HG02798 (cell line): ENCODE measurements around the gene KIFAP3.
"Not testable (repeated sequence)": the region's sequence is repeated elsewhere in the genome, so short reads cannot be mapped to it uniquely, and the experiment has no call there.

Experiments
- ATAC-seq: cut with Tn5 transposase; IDR thresholded peaks from one replicate; pipeline ENCODE4 v1.9.1; 2021; ENCODE audit warnings: mild to moderate bottlenecking; ENCODE audit not compliant: unreplicated experiment, poor library complexity

KIFAP3 gene

DNA sequence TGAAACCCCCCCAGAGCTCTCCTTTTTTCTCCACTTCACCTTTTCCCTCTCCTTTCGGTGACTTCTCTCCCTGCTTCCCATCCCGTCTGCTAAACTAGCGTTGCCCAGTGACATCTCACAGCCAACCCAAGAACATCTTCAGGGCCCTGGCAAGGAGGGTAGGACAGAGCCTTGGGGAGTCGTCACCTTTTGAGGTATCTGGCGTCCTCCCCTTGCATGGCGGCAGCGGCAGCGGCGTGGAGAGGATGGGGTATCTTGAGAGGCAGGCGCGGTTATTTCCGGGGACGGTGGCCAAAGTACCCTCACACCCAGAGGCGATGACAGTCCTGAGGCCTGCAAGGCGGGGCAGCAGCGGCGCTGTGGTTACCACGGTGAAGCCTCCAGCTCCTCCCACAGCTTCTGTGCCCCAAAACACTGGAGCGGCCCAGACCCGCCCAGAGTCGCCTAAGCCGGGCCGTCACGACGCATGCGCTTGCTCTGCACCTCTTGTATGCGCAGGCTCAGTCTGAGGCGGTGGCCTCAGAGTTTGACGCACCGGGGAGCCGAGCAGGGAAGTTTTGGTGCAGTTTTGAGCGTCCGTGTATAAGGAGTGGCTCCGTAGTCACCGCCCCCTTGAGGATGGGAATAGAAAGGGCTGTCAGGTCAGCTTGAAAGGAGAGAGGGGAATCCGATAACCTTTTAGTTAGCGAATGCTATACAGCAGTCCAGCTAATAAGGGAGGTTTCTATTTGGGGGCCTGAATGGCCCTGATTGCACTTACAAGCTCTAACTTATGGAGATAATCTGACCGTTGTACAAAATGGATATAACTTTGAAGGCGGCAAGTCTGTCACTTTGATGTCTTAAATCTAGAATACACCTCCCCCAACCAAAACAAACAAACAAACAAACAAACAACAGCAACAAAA is at the start of gene KIFAP3:
TSS of gene KIFAP3 (minus strand) at position 446 of the 908 bp plus-strand sequence. CDS start at position 218, 228 bp downstream.
- peak; percentile 99 for ATAC-seq

DNA sequence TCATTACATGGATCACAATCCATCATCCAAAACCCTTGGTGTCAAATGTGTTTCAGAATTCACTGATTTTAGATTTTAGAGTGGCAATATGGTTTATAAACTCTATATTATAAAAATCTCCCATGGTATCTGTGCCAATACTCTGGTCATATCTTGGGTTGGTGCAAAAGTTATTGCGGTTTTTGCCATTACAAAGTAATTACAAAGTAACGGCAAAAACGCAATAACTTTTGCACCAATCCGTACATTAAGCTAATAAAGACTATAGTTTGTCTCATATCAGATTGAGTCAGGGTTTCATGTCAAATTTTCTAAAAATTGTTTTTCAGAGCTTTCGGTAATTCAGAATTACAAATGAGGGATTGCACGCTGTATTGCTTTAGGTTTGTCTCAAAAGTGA is 47.9 kb upstream of the KIFAP3 start:
- no peak for ATAC-seq

DNA sequence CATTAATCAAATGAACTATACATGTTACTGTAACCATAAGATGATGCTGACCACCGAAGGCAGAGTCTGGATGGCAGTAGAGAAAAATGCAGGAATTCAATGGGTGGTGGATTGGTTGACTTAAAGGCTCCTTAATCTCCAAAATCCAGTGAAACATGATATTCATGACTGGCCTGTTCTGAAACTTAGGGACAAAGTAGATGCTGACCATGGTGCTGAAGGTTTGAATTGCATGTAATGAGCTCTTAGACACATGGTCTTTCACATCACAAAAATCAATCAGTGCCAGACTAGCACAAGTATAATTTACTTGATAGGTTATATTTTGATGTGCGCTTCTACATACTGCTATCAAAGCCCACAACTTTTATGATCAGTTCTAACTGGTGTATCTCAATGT is 40.4 kb upstream of the KIFAP3 start:
- ATAC-seq = no peak

DNA sequence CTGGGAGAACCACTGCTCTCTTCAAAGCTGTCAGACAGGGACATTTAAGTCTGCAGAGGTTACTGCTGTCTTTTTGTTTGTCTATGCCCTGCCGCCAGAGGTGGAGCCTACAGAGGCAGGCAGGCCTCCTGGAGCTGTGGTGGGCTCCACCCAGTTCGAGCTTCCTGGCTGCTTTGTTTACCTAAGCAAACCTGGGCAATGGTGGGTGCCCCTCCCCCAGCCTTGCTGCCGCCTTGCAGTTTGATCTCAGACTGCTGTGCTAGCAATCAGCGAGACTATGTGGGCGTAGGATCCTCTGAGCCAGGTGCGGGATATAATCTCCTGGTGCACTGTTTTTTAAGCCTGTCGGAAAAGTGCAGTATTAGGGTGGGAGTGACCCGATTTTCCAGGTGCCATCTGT is 38.6 kb upstream of the KIFAP3 start:
- not testable (repeated sequence) for ATAC-seq

DNA sequence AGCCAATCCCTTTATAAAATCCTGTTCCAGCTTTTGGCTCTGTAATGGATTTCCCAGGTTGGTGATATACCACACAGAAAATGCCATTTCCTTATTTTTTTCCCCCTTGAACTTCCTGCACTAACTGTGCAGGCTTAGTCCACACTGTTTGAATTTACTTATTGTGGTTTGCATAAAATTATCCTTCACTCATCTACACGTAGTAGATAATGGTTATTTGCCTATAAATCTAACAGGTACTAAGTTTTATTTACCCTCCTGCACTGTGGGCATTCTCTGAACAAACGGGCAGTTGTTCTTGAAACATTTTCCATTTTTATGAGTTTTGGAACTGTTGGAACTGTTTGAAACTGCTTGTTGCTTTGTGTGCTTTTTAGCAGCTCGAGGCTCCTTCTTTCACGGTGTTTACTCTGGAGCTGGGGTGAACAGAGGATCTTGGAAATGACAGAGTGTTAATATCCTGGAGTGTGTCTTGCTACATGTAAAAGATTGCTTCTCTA is 23.0 kb upstream of the KIFAP3 start:
- no peak for ATAC-seq

DNA sequence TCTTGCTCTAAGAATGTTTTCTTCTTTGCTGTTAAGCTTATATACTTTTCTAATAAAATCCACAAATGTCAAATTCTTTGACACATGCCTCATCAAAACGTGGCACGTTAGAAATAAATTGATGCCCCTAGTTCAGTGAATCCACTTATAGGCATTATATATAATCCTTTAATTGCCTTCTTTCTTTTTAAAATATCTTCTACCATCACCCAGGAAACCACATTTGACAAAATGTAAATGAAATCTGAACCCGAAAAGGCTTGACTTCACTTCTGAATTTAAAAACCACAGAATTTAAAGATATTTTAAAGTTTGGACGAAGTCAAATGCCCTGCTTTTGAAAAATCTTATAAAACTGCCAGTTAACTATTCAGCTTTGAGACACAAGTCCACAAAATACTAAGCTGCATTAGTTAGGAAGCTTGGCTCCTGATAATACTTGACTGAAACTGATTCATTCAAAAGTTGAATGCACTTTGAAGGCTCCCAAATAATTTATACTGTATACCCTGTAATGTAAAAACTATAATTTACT is 22.4 kb upstream of the KIFAP3 start:
- ATAC-seq = no peak

DNA sequence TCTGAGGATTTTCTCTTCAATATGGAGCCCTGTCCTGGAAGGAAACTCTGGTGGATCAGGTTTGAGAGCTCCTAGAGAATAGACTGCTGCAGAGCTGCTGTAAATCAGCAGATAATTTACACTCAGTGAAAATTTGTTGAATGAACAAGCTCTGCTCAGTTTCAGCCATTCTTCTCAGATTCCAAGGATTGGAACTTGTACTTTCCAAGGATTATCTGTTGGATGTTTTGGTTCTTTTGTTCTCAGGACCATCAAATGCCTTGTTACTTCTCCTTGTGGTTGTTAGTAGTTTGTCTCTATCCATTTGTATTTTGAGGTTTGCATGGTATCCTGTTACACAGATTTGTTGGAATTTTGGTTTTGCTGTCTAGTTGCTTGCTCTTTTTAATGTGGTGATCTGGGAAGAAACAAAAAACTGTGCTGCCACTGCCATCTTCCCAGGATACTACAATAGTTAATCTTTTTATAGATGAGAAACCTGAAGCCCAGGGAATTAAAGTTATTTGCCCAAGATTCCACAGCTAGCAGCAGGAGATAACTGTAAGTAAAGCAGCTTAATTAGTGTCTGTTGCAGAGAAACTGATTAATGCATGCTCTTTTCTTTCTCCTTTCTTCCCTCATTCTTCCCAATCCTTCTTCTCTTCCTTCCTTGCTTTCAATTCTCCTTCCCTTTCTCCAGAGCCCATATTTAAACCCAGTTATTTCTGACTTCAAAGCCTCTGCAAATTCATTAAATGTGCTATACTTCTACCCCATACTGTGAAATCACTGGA is 21.7 kb upstream of the KIFAP3 start:
- no peak for ATAC-seq

DNA sequence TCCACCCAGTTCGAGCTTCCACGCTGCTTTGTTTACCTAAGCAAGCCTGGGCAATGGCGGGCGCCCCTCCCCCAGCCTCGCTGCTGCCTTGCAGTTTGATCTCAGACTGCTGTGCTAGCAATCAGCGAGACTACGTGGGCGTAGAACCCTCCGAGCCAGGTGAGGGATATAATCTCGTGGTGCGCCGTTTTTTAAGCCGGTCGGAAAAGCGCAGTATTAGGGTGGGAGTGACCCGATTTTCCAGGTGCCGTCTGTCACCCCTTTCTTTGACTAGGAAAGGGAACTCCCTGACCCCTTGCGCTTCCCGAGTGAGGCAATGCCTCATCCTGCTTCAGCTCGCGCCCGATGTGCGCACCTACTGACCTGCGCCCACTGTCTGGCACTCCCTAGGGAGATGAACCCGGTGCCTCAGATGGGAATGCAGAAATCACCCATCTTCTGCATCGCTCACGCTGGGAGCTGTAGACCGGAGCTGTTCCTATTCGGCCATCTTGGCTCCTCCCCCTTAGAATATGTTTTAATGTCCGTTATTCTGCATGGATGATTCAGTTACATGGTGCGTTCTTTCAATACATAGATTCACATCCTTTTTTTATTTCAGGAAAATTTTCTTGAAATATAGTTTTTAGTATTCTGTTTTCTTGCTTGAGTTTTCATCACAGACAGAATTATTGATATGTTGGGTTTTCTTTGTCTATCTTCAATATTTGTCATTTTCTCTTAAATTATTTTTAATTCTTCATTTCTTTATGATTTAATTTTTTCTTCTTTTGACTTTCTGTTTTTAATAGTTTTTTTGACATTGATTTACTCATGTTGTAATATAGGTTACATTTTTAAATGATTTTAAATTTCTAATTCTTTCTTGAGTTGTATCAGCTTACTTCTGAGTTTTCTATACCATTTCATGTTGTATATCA is 20.5 kb upstream of the KIFAP3 start:
- ATAC-seq = not testable (repeated sequence)

DNA sequence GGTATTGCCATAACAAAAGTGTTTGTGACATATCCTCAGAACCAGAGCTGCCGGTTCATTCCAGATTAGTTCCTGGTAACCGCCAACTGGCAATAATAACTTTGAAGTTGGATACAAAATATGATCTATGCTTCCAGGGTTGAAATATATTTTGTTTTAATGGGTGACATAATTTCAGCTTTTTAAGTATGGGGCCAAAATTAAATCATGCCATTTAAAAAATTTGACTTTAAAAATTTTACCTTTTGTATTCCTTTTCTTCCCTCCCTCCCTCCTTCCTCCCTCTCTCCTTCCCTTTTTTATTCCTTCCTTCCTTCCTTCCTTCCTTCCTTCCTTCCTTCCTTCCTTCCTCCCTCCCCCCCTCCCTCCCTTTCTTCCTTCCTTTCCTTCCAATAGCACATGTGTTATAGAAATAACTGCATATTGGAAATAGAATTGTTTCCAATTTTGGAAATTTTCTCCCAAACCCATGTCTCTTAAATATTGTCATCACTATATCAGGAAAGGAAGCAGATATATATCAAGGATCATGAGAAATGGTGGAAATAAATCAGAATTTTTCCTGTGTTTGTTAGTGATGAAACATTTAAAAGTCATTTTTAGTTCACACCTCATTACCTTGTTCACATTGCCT is 12.0 kb upstream of the KIFAP3 start:
- ATAC-seq = no peak

DNA sequence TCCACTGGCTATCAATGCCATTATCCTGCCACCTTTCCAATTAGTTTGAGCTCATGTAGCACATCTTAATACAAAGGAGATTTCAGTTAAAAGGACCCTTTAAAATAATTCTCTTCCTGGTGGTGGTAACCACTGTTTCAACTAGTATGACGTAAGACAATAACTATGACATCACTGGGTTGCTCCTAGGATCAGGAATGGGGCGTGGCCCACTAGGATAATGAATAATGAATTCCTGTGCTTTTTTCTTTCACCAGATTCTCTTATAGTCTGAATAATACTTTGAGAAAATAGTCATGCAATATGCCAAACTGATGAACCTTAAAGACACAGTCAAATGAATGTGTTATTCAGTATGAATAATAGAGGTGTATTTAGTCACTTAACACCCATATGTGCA is 10.6 kb upstream of the KIFAP3 start:
- ATAC-seq = no peak

DNA sequence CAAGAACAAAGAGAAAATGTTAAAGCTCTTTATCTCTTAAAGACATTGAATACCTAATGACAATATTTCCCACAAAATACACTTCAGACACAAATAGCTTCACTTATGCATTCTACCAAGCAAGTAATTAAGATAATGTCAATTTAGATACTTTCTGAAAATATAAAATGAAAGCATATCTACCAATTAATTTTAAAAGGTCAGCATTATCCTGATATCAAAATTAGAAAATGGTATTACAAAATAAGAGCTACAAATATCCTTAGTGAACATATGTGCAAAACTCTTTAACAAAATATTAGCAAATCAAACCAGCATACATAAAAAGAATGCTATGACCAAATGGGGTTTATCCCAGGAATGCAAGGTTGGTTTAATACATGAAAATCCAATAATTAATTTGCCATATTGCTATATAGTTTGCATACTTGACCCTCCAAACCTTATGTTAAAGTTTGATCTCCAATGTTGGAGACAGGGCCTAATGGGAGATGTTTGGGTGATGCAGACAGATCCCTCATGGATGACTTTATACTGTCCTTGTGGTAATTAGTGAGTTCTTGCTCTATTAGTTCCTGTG is 4.2 kb upstream of the KIFAP3 start:
- no peak for ATAC-seq

DNA sequence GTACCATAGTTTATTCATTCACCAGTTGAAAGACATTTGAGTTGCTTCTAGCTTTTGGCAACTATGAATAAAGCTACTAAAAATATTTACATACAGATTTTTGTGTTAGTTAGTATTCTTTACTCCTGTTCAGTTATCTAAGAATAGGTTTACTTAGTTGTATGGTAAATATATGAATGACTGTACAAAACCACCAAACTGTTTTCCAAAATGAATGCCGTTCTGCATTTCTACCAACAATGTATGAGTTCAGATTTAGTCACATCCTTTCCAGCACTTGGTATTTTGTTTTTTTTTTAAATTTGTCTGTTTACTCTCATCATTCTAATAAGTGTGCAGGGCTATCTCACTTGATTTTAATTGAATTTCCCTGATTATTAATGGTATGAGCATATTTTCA is 3.4 kb upstream of the KIFAP3 start:
- no peak for ATAC-seq

DNA sequence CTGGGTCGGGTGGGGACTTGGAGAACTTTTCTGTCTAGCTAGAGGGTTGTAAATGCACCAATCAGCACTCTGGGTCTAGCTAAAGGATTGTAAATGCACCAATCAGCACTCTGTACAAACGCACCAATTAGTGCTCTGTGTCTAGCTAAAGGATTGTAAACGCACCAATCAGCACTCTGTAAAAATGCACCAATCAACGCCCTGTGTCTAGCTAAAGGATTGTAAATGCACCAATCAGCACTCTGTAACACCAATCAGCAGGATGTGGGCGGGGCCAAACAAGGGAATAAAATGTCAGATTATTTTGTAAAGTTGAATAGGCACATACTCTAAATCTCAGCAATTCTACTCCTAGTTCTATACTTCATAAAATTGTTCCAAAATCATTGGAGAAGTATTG is 2.5 kb upstream of the KIFAP3 start:
- ATAC-seq = not testable (repeated sequence)

DNA sequence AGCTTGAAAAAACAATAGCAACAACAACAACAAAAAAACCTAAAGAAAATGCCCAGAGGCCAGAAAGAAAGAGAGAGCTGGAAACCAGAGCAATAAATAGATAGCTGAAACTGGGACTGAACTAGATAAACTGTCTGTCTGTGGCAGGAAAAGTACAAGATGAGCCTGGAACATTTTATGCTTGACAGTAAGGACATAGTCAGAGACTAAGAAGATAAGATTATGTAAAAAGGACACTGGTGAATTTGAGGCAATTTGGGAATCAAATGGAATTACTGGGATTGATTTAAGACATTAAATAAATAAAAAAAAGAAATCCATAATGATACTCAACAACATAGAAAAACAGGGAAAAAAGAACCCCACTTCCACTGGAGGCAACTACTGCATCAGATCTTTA is 1.7 kb upstream of the KIFAP3 start:
- ATAC-seq = no peak

DNA sequence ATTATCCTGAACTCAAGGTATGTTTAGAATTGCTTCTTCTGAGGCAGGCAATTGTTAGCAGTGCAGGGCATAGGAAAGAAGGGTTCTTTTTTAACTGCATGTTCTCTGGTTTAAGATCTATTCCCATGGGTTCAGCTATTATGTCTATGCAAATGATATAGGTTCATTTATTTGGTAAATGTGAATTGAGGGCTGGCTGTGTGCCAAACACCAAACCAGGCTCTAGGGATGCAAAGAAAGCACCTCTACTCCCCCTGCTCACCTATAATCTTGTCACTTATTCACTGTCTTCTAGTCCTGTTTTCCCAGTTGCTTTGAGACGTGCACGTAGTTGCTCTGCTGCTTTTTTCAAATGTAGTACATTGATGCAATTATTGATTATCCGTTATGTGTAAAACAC is 691 bp upstream of the KIFAP3 start:
- ATAC-seq = no peak

DNA sequence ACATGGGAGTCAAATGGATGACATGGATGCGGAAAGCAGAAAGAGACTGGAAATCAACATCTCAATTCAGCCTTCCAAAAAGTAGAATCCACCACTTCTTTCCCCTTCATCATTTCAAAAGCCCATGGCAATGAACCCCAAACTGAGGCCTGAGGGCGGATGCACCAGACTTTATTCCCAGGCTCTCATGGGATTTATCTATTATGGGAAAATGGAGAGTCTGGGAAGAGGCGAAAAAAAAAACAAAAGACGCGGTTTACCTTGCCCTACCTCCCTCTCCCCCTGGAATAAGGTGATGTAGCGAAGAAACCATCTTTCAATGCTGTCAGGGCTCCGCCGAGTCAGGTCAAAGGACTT is 624 bp downstream of the KIFAP3 start:
- no peak for ATAC-seq

DNA sequence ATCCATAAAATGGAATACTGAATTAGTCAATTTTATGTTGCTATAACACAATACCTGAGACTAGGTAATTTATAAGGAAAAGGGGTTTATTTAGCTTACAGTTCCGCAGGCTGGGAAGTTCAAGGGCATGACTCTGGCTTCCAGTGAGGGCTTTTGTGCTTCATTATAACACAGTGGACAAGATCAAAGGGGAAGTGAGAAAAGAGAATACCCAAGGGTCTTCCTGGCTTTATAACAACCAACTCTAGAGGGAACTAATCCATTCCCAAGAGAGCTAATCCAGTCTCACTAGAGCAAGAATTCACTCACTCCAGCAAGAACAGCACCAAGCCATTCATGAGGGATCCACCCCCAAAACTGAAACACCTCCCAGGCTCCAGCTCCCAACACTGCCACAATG is 3.1 kb downstream of the KIFAP3 start:
- no peak for ATAC-seq

DNA sequence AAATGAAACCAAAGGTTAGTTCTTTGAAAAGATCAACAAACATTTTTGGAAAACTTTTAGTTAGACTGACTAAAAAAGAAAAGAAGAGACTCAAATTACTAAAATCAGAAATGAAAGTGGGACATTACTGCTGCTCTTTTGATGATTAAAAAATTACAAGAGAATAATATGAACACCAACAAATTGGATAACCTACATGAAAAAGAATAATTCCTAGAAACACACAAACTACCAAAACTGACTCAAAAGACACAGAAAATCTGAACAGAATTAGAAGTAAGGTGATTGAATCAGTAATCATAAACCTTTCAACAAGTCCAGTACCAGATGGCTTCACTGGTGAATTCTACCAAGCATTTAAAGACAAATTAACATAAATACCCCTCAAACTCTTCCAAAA is 5.6 kb downstream of the KIFAP3 start:
- ATAC-seq = no peak

DNA sequence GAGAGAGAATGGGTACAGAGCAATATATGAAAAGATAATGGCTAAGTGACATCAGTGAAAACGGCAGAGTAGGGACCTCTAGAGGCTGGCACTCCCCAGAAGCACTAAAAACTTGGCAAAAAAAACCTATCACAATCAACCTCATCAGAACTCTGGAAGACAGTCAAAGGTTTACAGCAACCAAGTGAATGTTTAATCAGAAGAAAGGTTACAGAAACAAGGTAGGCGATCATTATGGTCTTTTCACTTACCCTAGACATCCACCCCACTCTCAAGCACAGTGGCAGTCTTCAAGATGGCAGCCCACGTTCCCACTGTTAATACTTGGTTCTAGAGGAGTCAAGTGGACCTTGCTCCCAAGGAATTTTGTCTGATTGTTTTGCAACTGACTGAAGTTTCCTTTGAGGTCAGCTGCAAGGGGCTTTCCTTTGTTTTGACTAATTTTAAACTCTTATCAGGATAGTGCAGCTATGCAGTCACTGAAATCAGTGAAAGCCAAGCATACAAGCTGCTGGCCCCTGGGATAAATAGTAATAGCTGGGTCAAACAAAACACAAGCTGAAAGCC is 7.2 kb downstream of the KIFAP3 start:
- peak; percentile 41 for ATAC-seq
